ENCODE results near the gene MUC16. TPM values are rescaled to one million over a fixed set of nuclear protein-coding genes. Genes with fewer than 3 reads are reported as not detected.
"Not testable (repeated sequence)": the region's sequence is repeated elsewhere in the genome, so short reads cannot be mapped to it uniquely, and the experiment has no call there.

The MUC16 gene
- total RNA-seq, 2 experiments from 2014 or later, result under 0.01 TPM; not detected in 1

GRCh38 chr19:9057505-9058258 is 47.5 kb upstream of the MUC16 start:
- no peaks in the 10 kb centered on the region for H3K9me2 ChIP-seq (ENCODE audit: insufficient read depth, low read length)
- BruUV-seq (replicated peaks), result no TSS peak
- no peak overlapping the region for H3K4me2 ChIP-seq (ENCODE audit: low read length)
- CTCF ChIA-PET (ENCODE audit: unreplicated experiment), result no interaction called here
- TF ChIP-seq CTCF (conservative IDR thresholded peaks at IDR 0.05; ENCODE audit: low read length) (no peak), EZH2phosphoT487 (IDR thresholded peaks at IDR 0.05; ENCODE audit: borderline replicate concordance, low read depth, low read length) (no peak)
- intact Hi-C loops (cut with micrococcal nuclease; ENCODE audit: unreplicated experiment), result no loop called here
- H3K9me3 ChIP-seq (ENCODE audit: low read length), result no peaks in the 10 kb centered on the region
- no peak overlapping the region for H3K4me3 ChIP-seq (ENCODE audit: low read depth, low read length, poor library complexity, severe bottlenecking)
- no peaks in the 10 kb centered on the region for H3K79me2 ChIP-seq (ENCODE audit: insufficient read depth, low read depth, low read length)
- H2AFZ ChIP-seq (ENCODE audit: low read length), result no peak overlapping the region
- no peaks in the 10 kb centered on the region for H4K20me1 ChIP-seq (ENCODE audit: insufficient read depth, low read length)
- H3K36me3 ChIP-seq (ENCODE audit: insufficient read depth, low read length), result no peaks in the 10 kb centered on the region
- POLR2A ChIA-PET, result no interaction called here
- no peak overlapping the region for H3K27ac ChIP-seq (ENCODE audit: low read depth, low read length, poor library complexity, severe bottlenecking)
- no peaks in the 10 kb centered on the region for H3K4me1 ChIP-seq (ENCODE audit: insufficient read depth, low read length, poor library complexity, severe bottlenecking)
- no peak for DNase-seq (ENCODE audit: low spot score)

- H3K4me3 ChIP-seq (ENCODE audit: low read depth, low read length, poor library complexity, severe bottlenecking); DNase-seq (ENCODE audit: low spot score); intact Hi-C loops (cut with micrococcal nuclease; ENCODE audit: unreplicated experiment); H3K9me3 ChIP-seq (ENCODE audit: low read length); H3K79me2 ChIP-seq (ENCODE audit: insufficient read depth, low read depth, low read length); BruUV-seq (replicated peaks); POLR2A ChIA-PET; H3K4me2 ChIP-seq (ENCODE audit: low read length); H4K20me1 ChIP-seq (ENCODE audit: insufficient read depth, low read length); H3K9me2 ChIP-seq (ENCODE audit: insufficient read depth, low read length); CTCF ChIA-PET (ENCODE audit: unreplicated experiment); H3K27ac ChIP-seq (ENCODE audit: low read depth, low read length, poor library complexity, severe bottlenecking); H2AFZ ChIP-seq (ENCODE audit: low read length); H3K4me1 ChIP-seq (ENCODE audit: insufficient read depth, low read length, poor library complexity, severe bottlenecking); H3K36me3 ChIP-seq (ENCODE audit: insufficient read depth, low read length): not testable (repeated sequence)
Measured at GRCh38 chr19:9056131-9056530, 45.9 kb upstream of the MUC16 start.

GRCh38 chr19:9054765-9055164 is 44.6 kb upstream of the MUC16 start:
- ChIA-PET CTCF (ENCODE audit: unreplicated experiment) (no interaction called here), POLR2A (no interaction called here)
- Histone ChIP-seq H3K9me2 (ENCODE audit: insufficient read depth, low read length) (no peaks in the 10 kb centered on the region), H2AFZ (ENCODE audit: low read length) (no peak overlapping the region), H3K79me2 (ENCODE audit: insufficient read depth, low read depth, low read length) (no peaks in the 10 kb centered on the region), H3K27ac (ENCODE audit: low read depth, low read length, poor library complexity, severe bottlenecking) (no peak overlapping the region), H3K9me3 (ENCODE audit: low read length) (no peaks in the 10 kb centered on the region), H3K4me1 (ENCODE audit: insufficient read depth, low read length, poor library complexity, severe bottlenecking) (no peaks in the 10 kb centered on the region), H3K36me3 (ENCODE audit: insufficient read depth, low read length) (no peaks in the 10 kb centered on the region), H3K4me2 (ENCODE audit: low read length) (no peak overlapping the region), H3K4me3 (ENCODE audit: low read depth, low read length, poor library complexity, severe bottlenecking) (no peak overlapping the region), H4K20me1 (ENCODE audit: insufficient read depth, low read length) (no peaks in the 10 kb centered on the region)
- TF ChIP-seq EZH2phosphoT487 (IDR thresholded peaks at IDR 0.05; ENCODE audit: borderline replicate concordance, low read depth, low read length), result no peak
- no peak for TF ChIP-seq CTCF (conservative IDR thresholded peaks at IDR 0.05; ENCODE audit: low read length)
- BruUV-seq (replicated peaks), result no TSS peak
- intact Hi-C loops (cut with micrococcal nuclease; ENCODE audit: unreplicated experiment), result no loop called here
- DNase-seq (ENCODE audit: low spot score), result no peak

Measured in OCI-LY7 (cell line).